22Rv1 (cell line): ENCODE results near the gene MACF1.
"Not testable (repeated sequence)": the region's sequence is repeated elsewhere in the genome, so short reads cannot be mapped to it uniquely, and the experiment has no call there.

ENCODE experiments used
- H3K27ac ChIP-seq: fragments of 450-650 bp; 2 replicates; pipeline ENCODE4 v1.5.1; 2017
- ZFX ChIP-seq: fragments of 450-650 bp; IDR thresholded peaks from 2 replicates; pipeline ENCODE4 v1.6.1; 2017; ENCODE audit warnings: antibody characterized with exemption, borderline replicate concordance
- TF ChIP-seq, protein P1 (sequence below): fragments of 450-650 bp; IDR thresholded peaks from 2 replicates; pipeline ENCODE4 v1.5.1; 2017; ENCODE audit warnings: mild to moderate bottlenecking

The MACF1 gene

DNA sequence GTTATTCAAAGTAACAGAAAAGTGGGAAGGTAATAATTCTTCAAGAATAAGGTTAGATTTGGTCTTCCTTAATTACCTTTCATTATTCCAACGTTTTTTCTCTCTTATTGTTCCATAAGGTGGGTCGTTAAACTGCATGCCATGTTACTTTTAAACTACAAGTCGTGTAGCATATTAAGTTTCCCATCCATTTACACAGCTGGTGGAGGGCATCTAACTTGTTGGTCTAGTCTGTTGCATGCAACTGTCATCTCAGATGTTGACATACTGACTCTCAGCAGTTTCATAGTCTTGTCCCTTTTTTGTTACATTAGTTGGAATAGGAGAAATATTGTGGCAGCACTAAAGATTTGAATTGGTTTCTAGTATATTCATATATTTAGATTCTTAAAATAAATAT, 232.3 kb downstream of the MACF1 start:
- no peak overlapping the region for H3K27ac ChIP-seq
- TF ChIP-seq, protein P1, sequence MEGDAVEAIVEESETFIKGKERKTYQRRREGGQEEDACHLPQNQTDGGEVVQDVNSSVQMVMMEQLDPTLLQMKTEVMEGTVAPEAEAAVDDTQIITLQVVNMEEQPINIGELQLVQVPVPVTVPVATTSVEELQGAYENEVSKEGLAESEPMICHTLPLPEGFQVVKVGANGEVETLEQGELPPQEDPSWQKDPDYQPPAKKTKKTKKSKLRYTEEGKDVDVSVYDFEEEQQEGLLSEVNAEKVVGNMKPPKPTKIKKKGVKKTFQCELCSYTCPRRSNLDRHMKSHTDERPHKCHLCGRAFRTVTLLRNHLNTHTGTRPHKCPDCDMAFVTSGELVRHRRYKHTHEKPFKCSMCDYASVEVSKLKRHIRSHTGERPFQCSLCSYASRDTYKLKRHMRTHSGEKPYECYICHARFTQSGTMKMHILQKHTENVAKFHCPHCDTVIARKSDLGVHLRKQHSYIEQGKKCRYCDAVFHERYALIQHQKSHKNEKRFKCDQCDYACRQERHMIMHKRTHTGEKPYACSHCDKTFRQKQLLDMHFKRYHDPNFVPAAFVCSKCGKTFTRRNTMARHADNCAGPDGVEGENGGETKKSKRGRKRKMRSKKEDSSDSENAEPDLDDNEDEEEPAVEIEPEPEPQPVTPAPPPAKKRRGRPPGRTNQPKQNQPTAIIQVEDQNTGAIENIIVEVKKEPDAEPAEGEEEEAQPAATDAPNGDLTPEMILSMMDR: no peak
- no peak for TF ChIP-seq ZFX

DNA sequence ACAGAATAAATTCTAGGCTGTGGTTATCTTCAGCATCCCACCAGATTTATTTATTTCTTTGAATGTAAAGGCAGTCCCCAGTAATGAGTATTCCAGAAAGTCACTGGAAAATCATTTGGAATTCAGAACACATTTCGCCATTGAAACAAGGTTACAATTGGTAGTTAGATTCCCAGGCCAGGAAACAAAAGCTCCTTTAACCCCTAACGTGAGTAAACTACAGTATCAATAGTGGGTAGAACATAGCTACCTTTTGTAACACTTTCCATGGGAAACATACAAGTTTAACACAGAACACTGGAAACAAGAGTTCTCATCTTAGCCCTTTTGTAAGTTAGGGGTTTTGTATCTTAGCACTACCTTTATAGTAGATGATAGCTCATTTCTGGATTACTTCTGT, 233.5 kb downstream of the MACF1 start:
- TF ChIP-seq, protein P1: no peak
- no peak for TF ChIP-seq ZFX
- H3K27ac ChIP-seq: no peak overlapping the region

DNA sequence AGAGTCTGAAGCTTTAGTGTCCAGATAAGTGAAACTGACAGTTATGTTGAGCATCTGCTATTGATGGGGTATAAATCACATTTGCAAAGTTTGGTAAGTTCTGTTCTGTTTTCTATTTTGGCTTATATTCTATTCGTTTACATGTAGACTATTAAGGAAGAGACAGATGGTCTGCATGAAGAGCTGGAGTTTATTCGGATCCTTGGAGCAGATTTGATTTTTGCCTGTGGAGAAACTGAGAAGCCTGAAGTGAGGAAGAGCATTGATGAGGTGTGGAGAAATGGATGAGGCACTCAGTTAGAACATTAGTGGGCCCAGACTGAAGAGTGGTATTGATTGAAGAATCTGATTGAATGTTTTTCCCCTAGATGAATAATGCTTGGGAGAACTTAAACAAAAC, 236.4 kb downstream of the MACF1 start:
- no peak overlapping the region for H3K27ac ChIP-seq
- TF ChIP-seq, protein P1: no peak
- TF ChIP-seq ZFX: no peak

DNA sequence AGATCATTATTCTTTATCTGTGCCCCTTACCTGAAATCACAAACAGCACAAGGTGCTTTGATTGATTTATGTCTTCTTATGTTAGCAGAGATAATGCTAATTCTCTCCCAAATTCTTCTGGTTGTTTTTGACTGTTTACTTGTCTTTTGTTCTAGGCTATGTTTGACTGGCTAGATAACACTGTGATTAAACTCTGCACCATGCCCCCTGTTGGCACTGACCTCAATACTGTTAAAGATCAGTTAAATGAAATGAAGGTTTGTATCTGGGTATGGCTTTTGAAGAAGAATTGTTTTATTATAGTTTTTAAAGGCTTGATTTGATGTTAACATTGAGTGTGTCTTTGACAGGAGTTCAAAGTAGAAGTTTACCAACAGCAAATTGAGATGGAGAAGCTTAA, 237.3 kb downstream of the MACF1 start:
- TF ChIP-seq ZFX: no peak
- TF ChIP-seq, protein P1: no peak
- no peak overlapping the region for H3K27ac ChIP-seq

DNA sequence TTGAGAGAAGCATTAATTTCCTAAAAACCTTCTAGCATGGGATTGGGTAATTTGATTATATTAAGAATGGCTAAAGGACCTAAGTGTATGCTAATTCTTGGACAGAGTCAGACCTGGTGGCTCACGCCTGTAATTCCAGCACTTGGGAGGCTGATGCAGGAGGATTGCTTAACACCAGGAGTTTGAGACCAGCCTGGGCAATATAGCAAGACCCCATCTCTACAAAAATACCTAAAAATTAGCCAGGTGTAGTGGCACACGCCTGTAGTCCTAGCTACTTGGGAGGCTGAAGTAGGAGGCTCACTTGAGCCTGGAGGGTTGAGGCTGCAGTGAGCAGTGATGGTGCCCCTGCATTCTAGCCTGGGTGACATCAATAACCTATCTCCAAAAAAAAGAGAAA, 241.1 kb downstream of the MACF1 start:
- no peak for TF ChIP-seq ZFX
- TF ChIP-seq, protein P1: no peak
- H3K27ac ChIP-seq: no peak overlapping the region

DNA sequence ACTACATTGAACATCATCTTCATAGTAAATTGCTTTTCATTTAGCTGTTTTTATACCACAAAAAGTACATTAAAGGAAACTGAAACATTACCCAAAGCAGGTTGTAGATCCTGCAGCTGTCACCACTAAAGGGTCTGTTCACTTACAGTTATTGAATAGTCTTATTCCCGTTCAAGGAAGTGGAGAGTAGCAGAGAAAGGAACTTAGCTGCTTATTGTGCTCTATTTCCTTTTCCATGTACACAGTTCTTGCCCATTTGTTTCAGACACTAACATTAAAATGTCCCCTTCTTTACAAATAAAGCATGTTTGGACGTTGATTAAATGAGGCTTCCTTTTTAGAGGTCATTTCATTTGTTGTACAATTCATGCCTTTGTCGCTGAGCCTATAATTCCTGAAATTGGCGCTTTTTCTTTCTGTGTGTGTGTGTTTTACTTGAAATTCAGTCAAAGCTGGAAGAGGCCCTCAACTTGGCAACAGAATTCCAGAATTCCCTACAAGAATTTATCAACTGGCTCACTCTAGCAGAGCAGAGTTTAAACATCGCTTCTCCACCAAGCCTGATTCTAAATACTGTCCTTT, 242.6 kb downstream of the MACF1 start:
- H3K27ac ChIP-seq: no peak overlapping the region
- TF ChIP-seq ZFX: no peak

DNA sequence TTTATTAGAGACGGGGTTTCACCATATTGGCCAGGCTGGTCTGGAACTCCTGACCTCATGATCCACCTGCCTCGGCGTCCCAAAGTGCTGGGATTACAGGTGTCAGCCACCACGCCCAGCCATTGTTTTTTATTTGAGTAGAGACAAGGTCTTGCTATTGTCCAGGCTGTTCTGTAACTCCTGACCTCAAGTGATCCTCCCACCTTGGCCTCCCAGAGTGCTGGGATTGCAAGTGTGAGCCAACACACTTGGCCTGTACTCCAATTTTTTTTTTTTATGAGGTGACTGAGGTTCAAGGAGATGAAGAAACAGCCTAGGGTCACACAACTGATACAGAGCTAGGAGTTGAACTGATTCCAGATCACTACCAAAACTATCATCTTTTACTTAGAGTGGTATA, 245.5 kb downstream of the MACF1 start:
- H3K27ac ChIP-seq: not testable (repeated sequence)

DNA sequence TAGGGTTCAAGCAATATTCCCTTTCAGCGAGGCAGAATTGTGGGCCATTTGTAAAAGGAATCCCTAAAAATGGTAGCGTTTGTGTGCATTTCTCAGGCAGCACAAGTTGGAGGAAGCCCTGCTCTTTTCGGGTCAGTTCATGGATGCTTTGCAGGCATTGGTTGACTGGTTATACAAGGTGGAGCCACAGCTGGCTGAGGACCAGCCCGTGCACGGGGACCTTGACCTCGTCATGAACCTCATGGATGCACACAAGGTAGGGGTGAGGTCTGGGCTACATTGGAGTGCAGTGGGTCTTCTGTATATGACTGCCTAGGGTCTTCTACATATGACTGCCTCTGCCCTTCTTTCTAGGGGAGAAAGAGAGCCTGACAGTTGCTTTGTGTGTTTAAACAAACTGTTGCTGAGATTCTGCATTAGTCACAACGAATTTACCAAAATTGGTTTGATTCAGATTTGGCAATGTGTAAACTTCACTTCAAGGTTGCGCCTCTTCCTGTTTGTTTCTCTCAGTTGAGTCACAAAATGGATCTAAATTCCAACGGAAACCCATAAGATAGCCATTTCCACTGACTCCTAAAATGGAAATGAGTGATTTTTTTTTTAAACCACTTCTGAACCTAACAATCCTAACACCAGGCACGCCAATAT, 246.6 kb downstream of the MACF1 start:
- no peak overlapping the region for H3K27ac ChIP-seq
- TF ChIP-seq ZFX: no peak

DNA sequence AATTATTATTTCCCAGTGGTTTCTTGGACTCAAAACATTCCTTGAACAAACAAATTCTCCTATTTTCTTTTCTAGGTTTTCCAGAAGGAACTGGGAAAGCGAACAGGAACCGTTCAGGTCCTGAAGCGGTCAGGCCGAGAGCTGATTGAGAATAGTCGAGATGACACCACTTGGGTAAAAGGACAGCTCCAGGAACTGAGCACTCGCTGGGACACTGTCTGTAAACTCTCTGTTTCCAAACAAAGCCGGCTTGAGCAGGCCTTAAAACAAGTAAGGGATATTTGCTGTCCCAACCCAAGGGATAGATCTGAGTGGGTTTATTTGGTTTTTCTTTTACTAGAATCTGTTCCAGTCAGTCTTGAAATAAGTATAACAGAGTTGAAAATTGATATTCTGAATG, 247.6 kb downstream of the MACF1 start:
- no peak for TF ChIP-seq ZFX
- TF ChIP-seq, protein P1: no peak
- H3K27ac ChIP-seq: no peak overlapping the region
